ENCODE data around the gene IL17RD.

The IL17RD gene

DNA sequence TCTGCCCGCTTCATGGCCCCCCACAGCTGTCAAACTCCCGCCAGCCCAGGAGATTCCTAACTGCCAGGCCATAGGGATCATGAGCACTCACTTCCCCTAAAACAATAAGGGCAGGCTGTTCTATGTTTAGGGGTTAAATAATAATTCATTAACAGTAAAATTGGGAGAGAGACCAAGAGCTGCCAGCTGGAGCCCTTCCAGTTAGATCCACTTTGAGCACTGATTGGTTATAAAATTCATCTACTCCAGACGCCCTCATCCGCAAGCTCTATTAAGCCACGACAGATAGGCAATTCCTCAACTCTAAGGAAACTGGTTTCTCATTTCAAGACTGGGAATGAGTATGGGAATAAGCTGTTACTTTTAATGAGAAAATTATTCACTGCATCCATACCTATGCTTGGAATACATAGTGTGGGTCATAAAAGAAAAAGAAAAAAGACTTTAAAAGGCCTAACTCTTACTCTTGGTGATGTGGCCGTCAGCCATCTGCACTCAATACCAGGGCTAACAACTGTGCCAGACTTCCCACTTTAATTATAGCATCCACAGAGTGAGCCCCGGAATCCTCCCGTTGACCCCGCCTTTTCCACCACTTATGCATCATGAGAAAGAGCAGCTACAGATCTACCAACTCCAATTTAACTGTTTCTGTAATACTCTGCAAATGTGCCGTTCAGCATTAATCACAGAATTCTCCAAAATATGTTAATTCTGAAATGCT is 44.5 kb downstream of the IL17RD start:
- Mint-ChIP-seq H3K27me3 (no peaks in the 10 kb centered on the region), H3K27ac (no peak overlapping the region), H3K36me3 (no peaks in the 10 kb centered on the region), H3K4me3 (no peak overlapping the region), H3K9me3 (no peaks in the 10 kb centered on the region), H3K4me1 (no peaks in the 10 kb centered on the region)

DNA sequence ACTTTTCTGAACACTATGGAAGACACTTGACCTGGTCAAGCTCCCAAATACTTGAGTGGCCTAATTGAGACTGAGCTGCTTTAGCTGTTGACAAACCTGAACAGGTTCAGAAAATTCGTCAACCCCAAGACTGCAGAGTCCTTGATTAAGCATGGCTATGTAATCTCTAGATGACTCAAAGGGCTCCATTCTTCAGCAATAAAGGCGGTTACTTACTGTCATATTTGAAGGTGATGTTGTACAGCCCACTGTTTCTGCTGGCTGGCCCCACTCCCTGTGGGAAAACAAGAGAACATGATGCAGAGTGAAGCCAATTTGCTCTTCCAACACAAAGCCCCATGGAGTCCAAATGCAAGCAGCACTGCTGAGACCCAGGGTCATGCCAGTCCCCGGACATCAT is 45.1 kb downstream of the IL17RD start:
- H3K27ac Mint-ChIP-seq: no peak overlapping the region
- no peaks in the 10 kb centered on the region for H3K4me1 Mint-ChIP-seq
- H3K36me3 Mint-ChIP-seq: no peaks in the 10 kb centered on the region
- H3K4me3 Mint-ChIP-seq: no peak overlapping the region
- H3K27me3 Mint-ChIP-seq: no peaks in the 10 kb centered on the region
- no peaks in the 10 kb centered on the region for H3K9me3 Mint-ChIP-seq

DNA sequence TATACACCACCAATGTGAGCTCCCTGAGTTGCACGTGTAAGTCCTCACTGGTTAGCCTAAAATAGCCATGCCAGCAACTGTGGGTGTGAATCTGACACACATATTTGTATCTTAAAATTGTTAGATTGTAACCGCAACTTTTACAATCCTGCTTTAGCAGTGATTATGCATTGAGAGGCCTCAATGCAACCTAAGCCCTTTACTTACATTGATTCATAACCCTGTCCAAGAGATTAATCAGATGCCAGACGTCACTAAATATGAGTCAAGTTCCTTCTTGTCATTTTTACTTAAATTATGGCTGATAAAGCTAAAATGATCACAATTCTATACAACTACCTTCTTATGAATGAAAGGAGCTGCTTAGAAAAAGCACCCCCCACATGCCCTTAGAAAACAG is 46.9 kb downstream of the IL17RD start:
- no peaks in the 10 kb centered on the region for H3K36me3 Mint-ChIP-seq
- no peaks in the 10 kb centered on the region for H3K27me3 Mint-ChIP-seq
- H3K4me3 Mint-ChIP-seq: no peak overlapping the region
- H3K27ac Mint-ChIP-seq: no peak overlapping the region
- H3K9me3 Mint-ChIP-seq: no peaks in the 10 kb centered on the region
- no peaks in the 10 kb centered on the region for H3K4me1 Mint-ChIP-seq

DNA sequence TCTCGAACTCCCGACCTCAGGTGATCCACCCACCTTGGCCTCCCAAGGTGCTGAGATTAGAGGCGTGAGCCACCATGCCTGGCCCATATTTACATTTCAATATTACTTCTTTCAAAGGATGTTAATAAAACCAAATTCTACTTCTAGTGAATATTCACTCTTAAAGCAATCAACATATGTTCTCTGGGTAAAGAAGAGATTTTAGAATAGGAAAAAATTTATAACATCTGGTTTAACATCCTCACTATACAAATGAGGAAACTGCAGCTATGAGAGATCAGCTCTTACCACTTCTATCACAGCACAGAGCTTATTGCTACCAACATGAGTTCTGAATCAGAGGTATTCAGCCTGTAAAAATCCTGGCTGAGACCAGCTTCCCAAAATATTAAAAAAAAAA is 48.7 kb downstream of the IL17RD start:
- no peak overlapping the region for H3K4me3 Mint-ChIP-seq
- no peaks in the 10 kb centered on the region for H3K9me3 Mint-ChIP-seq
- no peaks in the 10 kb centered on the region for H3K27me3 Mint-ChIP-seq
- H3K36me3 Mint-ChIP-seq: no peaks in the 10 kb centered on the region
- H3K4me1 Mint-ChIP-seq: no peaks in the 10 kb centered on the region
- H3K27ac Mint-ChIP-seq: no peak overlapping the region

DNA sequence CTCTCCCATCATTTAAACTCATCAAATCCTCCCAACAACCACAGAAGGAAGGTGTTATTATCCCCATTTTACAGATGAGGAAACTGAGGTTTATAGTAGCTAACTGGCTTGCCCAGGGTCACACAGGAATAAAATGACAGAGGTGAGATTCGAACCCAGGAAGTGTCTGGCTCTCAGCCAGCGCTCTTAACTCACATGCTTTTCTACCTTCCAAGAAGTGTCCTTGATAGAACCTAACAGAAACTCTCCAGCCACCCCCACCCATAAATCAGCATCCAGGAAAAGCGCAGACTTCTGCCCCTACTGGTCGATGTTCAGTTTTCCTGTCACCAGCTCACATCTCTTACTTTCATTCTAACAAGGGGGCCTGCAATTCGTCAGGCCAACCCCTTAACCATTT is 52.9 kb downstream of the IL17RD start:
- H3K4me3 Mint-ChIP-seq: no peak overlapping the region
- H3K36me3 Mint-ChIP-seq: no peaks in the 10 kb centered on the region
- H3K4me1 Mint-ChIP-seq: no peaks in the 10 kb centered on the region
- no peak overlapping the region for H3K27ac Mint-ChIP-seq
- no peaks in the 10 kb centered on the region for H3K9me3 Mint-ChIP-seq
- no peaks in the 10 kb centered on the region for H3K27me3 Mint-ChIP-seq

DNA sequence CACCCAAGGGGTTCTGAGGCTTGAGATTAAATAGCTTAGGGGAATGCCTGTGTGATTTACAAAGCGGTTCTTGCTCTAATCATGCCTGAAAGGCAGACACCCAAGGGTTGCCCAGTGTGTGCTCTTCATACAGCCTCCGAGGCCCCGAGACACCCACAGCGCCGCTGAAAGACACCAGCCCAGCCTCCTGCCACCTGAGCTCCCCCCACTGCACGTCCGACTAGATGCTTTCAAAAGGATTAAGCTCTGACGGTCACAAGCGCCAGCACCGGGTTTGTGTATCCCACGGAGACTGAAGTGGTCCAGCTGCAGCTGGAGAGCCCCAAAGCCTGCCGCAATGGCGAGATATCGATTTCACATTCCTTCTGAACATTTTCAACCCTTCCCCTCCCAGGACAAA is 54.4 kb downstream of the IL17RD start:
- no peak overlapping the region for H3K27ac Mint-ChIP-seq
- H3K9me3 Mint-ChIP-seq: no peaks in the 10 kb centered on the region
- H3K4me1 Mint-ChIP-seq: no peaks in the 10 kb centered on the region
- H3K27me3 Mint-ChIP-seq: no peaks in the 10 kb centered on the region
- no peak overlapping the region for H3K4me3 Mint-ChIP-seq
- H3K36me3 Mint-ChIP-seq: no peaks in the 10 kb centered on the region

DNA sequence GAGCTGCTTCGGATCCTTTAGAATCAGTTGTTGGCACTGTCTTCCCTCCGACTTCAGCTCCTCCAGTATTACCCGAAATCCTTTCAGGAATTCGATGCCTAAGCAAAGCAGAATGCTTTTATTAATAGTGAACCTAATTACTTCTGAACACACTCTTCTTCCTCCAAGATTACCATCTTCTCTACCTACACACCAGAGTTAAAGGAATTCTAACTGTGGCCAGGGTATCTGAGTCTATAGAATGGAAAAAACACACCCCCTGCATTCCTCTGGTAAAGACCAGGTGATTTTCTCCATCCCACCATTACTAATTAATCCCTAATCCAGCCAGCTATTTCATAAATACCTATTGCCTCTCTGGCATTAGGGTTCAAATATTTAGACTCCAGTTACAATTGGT is 54.9 kb downstream of the IL17RD start:
- Mint-ChIP-seq H3K27me3 (no peaks in the 10 kb centered on the region), H3K4me1 (no peaks in the 10 kb centered on the region), H3K9me3 (no peaks in the 10 kb centered on the region), H3K27ac (no peak overlapping the region), H3K4me3 (no peak overlapping the region), H3K36me3 (no peaks in the 10 kb centered on the region)

DNA sequence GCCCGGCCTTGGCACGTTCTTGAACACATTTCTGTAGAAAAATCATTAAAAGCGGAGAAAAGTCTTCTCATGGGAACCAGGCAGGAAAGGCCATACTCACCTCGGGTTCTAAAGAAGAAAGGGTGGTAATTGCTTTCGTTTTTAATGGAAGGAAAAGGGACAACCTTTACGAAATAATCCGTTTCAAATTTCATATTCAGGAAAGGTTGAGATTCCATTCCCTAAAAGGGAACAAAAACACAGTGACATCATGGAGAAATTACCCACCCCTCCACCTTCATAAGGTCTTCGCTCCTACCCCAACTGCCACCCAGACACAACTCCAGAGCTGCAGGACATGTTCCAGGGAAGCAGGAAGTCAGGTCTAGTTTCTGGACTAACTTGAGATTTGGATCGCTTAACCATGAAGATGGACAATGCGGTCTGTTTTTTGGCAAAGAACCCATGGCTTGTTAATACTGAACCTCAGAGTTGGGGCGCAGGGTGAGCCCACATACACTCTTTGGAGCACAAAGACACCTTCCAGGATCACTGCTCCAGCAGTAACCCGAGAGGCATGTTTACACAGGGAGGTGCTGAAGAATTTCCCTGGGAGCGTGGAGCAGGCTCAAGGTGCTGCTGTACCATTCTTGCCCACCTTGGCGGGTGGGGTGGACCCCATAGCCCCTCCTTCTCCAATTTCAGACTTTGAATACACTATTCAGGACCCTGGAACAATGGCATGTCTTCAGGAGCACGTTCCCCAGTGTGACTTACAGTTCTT is 55.5 kb downstream of the IL17RD start:
- Mint-ChIP-seq H3K9me3 (no peaks in the 10 kb centered on the region), H3K27me3 (no peaks in the 10 kb centered on the region), H3K27ac (no peak overlapping the region), H3K36me3 (no peaks in the 10 kb centered on the region), H3K4me1 (no peaks in the 10 kb centered on the region), H3K4me3 (no peak overlapping the region)

DNA sequence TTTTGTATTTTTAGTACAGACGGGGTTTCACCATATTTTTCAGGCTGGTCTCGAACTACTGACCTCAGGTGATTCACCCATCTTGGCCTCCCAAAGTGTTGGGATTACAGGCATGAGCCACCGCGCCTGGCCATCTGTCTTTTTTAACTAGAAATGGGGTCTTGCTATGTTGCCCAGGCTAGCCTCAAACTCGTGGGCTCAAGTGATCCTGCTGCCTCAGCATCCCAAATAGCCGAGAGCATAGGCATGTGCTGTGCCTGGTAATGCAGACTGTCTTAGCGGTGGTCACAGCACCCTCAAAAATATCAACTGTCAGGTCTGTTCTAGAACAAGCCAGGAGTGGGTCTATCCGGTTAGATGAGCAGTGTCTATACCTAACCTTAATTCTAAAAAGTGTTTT is 56.5 kb downstream of the IL17RD start:
- Mint-ChIP-seq H3K4me3 (no peak overlapping the region), H3K4me1 (no peaks in the 10 kb centered on the region), H3K9me3 (no peaks in the 10 kb centered on the region), H3K27ac (no peak overlapping the region), H3K36me3 (no peaks in the 10 kb centered on the region), H3K27me3 (no peaks in the 10 kb centered on the region)

DNA sequence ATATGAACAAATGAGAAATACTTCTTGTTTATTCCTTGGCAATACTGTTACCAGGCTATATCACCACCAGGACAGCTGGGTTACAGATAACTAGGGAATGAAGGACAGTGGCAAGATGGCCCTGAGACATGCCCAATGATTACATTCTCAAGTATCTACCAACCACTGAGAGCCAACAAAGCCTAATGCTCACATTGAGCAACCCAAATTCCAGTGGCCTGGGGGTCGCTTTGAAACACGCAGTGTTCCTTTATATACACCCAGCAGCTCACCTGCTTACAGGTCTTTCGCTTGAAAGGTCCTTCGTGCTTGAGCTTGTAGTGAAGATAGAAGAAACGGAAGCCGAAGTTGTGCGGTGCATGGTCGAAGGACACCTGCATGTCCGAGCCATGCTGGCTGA is 59.6 kb downstream of the IL17RD start:
- Mint-ChIP-seq H3K27ac (no peak overlapping the region), H3K36me3 (no peaks in the 10 kb centered on the region), H3K4me3 (no peak overlapping the region), H3K27me3 (no peaks in the 10 kb centered on the region), H3K9me3 (no peaks in the 10 kb centered on the region), H3K4me1 (no peaks in the 10 kb centered on the region)

DNA sequence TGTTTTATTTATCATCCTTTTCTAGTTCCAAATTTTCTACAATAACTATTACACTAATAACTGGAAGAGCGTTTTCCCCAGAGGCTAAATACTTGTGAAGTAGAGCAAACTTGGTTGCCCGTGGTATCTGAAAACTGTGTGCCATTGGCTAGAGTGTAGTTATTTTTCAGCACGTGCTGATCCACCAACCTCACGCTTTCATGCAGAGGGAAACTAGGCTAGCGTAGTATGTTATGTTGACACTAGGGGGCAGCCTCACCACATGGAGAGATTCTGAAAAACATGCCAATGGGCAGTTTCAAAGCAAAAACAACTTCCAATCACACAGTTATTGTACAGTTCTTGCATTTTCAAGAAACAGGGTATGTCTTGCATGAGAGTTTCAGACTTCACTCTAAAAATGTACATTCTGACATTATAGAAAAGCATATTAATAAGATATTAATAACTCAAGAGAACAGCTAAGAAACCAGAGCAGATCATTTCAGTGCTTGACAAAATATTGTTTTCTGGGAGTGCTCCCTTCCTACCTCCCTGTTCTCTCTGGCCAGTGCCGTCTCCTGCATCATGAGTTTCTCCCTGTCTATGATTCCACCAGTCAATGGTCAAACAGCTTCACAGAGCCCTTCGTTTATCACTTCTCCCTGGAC is 65.0 kb downstream of the IL17RD start:
- no peak overlapping the region for H3K4me3 Mint-ChIP-seq
- H3K4me1 Mint-ChIP-seq: peaks cover 4% of the 10 kb centered on the region
- no peaks in the 10 kb centered on the region for H3K27me3 Mint-ChIP-seq
- no peaks in the 10 kb centered on the region for H3K9me3 Mint-ChIP-seq
- no peaks in the 10 kb centered on the region for H3K36me3 Mint-ChIP-seq
- no peak overlapping the region for H3K27ac Mint-ChIP-seq

DNA sequence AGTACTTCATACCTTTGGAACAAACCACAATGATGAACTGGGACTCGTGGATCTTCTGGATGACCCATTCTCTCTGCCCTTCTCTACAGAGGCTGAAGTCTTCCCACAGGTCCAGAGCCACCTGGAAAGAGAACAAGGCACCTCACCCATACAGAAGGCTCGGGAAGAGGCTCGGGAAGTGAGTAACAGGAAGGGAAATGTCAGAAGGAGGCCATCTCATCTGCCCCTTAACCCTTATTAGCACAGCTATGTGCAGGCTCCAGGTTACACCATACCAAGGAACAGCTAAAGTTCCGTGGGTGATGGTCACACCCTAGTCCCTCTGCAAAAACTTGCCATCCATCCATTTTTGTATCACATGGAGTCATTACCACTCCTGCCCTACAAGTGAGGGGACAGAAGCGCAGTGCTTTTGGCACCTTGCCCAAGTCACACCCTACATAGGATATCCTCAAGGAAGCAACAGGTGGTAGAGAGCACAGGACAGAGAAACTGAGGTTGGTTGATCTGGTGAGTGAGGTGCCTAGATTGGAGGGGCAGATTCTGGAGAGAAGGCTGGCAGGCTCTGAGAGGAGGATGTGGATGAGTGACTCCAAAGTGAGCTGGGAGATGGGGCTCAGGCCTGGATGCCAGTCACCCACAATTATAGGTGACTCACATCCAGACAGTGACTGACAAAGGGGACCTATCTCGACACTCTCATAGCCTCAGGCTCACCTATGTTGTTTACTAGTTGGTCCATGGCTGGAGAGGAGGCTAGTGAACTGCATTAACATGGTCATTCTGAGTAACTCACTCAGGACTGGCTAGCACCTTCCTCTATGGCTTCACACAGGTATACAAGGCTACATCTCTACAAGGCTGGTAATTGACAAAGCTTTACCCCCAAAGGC is 66.5 kb downstream of the IL17RD start:
- no peaks in the 10 kb centered on the region for H3K36me3 Mint-ChIP-seq
- no peak overlapping the region for H3K4me3 Mint-ChIP-seq
- H3K27me3 Mint-ChIP-seq: no peaks in the 10 kb centered on the region
- peaks cover 4% of the 10 kb centered on the region for H3K4me1 Mint-ChIP-seq
- no peaks in the 10 kb centered on the region for H3K9me3 Mint-ChIP-seq
- H3K27ac Mint-ChIP-seq: no peak overlapping the region

DNA sequence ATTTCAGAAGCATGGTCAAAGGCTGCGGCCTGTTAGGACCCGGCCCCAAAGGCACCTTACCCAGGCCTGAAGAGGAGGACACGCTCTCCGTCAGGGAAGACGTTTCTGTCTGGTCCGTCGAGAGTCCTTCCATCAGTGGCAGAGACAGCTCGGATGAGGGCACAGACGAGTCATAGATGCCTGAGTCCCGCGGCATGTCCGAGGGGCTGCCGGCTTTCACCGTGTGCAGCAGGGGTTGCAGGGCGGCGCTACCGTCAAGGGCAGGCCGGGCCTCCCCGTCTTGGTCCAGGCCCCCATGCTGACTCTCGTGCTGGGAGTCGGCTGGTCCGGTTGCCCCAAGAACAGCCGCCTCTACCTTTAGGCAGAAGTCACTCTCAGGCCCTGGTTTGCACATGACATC is 67.6 kb downstream of the IL17RD start:
- Mint-ChIP-seq H3K4me1 (peaks cover 4% of the 10 kb centered on the region), H3K4me3 (no peak overlapping the region), H3K27ac (no peak overlapping the region), H3K27me3 (no peaks in the 10 kb centered on the region), H3K36me3 (no peaks in the 10 kb centered on the region), H3K9me3 (no peaks in the 10 kb centered on the region)

DNA sequence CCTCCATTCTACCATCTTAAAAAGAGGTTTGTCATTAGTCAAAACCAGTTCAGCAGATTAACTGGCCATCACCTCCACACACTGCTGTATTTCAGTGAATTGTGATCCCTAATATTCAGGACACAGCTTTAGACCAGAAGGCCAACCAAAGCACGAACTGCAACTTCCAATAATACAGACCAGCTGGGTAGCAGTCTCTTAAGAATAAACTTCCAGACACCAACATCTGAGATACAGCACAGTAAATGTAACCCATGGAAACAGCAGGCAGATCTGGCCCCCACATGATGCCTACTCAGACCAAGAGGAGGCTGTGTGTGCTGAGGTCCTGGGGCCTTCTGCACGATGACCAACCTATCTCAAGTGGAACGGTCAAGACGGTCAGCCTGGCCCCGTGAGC is 69.8 kb downstream of the IL17RD start:
- Mint-ChIP-seq H3K27me3 (no peaks in the 10 kb centered on the region), H3K27ac (no peak overlapping the region), H3K4me3 (no peak overlapping the region), H3K9me3 (no peaks in the 10 kb centered on the region), H3K4me1 (peaks cover 4% of the 10 kb centered on the region), H3K36me3 (no peaks in the 10 kb centered on the region)

DNA sequence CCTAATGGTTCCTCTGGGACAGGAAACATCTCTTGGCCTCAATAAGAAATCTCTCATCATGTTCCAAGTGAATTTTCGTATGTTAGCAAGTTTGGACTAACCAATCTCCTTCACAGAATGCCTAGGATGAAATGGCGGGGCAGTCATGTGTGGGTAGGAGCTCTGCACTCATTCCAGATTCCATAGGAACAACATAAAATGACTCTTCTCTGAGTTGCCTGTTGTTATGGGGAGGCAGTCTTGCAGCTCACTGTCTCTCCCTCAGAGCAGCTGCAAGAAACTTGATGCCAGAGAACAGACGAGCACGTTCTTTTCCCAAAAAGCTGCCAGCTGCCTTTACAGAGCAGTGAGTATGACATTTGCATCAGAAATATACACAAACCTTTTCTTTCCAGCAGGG is 70.6 kb downstream of the IL17RD start:
- H3K4me1 Mint-ChIP-seq: no peaks in the 10 kb centered on the region
- no peaks in the 10 kb centered on the region for H3K9me3 Mint-ChIP-seq
- H3K27ac Mint-ChIP-seq: no peak overlapping the region
- no peak overlapping the region for H3K4me3 Mint-ChIP-seq
- no peaks in the 10 kb centered on the region for H3K27me3 Mint-ChIP-seq
- H3K36me3 Mint-ChIP-seq: no peaks in the 10 kb centered on the region

Data from activated naive CD4-positive, alpha-beta T cell treated with anti-CD3 and anti-CD28 coated beads, Interleukin-2, amount 50 U/mL, for 24 hours (primary cell).